ENCODE data around the gene OOSP3.

OOSP3 gene

DNA sequence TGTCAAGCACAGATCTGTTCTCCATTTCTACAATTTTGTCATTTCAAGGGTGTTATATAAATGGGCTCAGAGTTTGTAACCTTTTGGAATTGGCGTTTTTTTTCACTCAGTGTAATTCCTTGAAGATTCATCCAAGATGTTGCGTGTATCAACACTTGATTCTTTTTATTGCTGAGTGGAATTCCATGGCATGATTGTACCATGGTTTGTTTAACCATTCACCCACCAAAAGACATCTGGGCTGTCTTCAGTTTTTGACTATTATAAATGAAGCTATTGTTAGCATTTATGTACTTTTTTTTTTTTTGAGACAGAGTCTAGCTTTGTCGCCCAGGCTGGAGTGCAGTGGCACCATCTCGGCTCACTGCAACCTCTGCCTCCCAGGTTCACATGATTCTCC is 62.5 kb downstream of the OOSP3 start:
- no CpG with 5 or more reads among the region's 4 CpGs for WGBS (ENCODE audit: insufficient coverage, insufficient read length)
- Histone ChIP-seq H3K4me1 (ENCODE audit: control insufficient read depth, insufficient read depth, low read length) (no peaks in the 10 kb centered on the region), H3K9me3 (ENCODE audit: control insufficient read depth, insufficient read depth, low read length) (peaks cover 2% of the 10 kb centered on the region; the same call in 1 of the 2 replicates), H3K27me3 (ENCODE audit: control insufficient read depth, insufficient read depth, low read length) (no peaks in the 10 kb centered on the region), H3K27ac (ENCODE audit: low read length) (no peak overlapping the region), H3K4me3 (ENCODE audit: low read length) (no peak overlapping the region), H3K36me3 (ENCODE audit: control insufficient read depth, insufficient read depth, low read length) (no peaks in the 10 kb centered on the region)
- no peak for DNase-seq (ENCODE audit: low read depth, low spot score)

GRCh38 chr11:59943997-59944714 is 65.6 kb downstream of the OOSP3 start:
- no peak overlapping the region for H3K4me3 ChIP-seq (ENCODE audit: low read length)
- H3K4me1 ChIP-seq (ENCODE audit: control insufficient read depth, insufficient read depth, low read length), result no peaks in the 10 kb centered on the region
- DNase-seq (ENCODE audit: low read depth, low spot score), result no peak
- no peaks in the 10 kb centered on the region for H3K27me3 ChIP-seq (ENCODE audit: control insufficient read depth, insufficient read depth, low read length)
- peaks cover 2% of the 10 kb centered on the region; the same call in 1 of the 2 replicates for H3K9me3 ChIP-seq (ENCODE audit: control insufficient read depth, insufficient read depth, low read length)
- H3K36me3 ChIP-seq (ENCODE audit: control insufficient read depth, insufficient read depth, low read length), result no peaks in the 10 kb centered on the region
- no peak overlapping the region for H3K27ac ChIP-seq (ENCODE audit: low read length)
- 100% methylated on average over 1 of the region's 3 CpGs for WGBS (ENCODE audit: insufficient coverage, insufficient read length)

DNA sequence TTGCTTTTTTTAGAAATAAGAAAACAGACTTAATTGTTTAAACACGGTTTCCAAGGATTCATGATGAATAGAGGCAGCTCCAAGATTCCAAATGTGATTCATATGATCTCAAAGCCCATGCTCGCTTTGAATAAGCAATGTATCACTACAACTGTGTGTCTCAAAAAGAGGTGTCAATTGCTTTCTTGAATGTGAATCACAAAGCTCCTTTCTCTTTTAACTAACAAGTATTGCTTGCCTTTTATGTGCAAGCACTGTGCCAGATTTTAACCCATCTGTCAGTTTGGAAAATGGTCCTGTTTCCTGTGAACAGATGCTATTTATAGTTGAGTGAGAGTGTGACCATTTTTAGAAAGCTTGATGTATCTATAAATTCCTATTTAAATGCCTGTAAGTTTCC is 66.1 kb downstream of the OOSP3 start:
- no peak overlapping the region for H3K27ac ChIP-seq (ENCODE audit: low read length)
- H3K36me3 ChIP-seq (ENCODE audit: control insufficient read depth, insufficient read depth, low read length), result no peaks in the 10 kb centered on the region
- DNase-seq (ENCODE audit: low read depth, low spot score), result no peak
- no peak overlapping the region for H3K4me3 ChIP-seq (ENCODE audit: low read length)
- peaks cover 2% of the 10 kb centered on the region; the same call in 1 of the 2 replicates for H3K9me3 ChIP-seq (ENCODE audit: control insufficient read depth, insufficient read depth, low read length)
- no peaks in the 10 kb centered on the region for H3K4me1 ChIP-seq (ENCODE audit: control insufficient read depth, insufficient read depth, low read length)
- H3K27me3 ChIP-seq (ENCODE audit: control insufficient read depth, insufficient read depth, low read length), result no peaks in the 10 kb centered on the region
- WGBS (ENCODE audit: insufficient coverage, insufficient read length), result no CpG with 5 or more reads among the region's 2 CpGs

All from iPS DF 6.9 (cell line).